Measurements from ENCODE around the gene RBM5. TPM values are rescaled to one million over a fixed set of nuclear protein-coding genes. Genes with fewer than 3 reads are reported as not detected.

Gene RBM5
- total and polyA plus RNA-seq, 2 experiments from 2014 or later: 44.9 to 111 TPM

- TF ChIP-seq ZNF462 (CRISPR knock-in tag; IDR thresholded peaks at IDR 0.05) (no peak), CREB1 (CRISPR knock-in tag; IDR thresholded peaks at IDR 0.05; ENCODE audit: low read depth) (no peak)
These were observed 58.3 kb downstream of the RBM5 start (continued) for GRCh38 chr3:50147016-50147415.

GRCh38 chr3:50147447-50147846 lies 58.7 kb downstream of the RBM5 start:
- peaks cover 35% of the 10 kb centered on the region for H3K27me3 Mint-ChIP-seq (ENCODE audit: insufficient read depth, low read depth, poor library complexity)
- H3K4me1 Mint-ChIP-seq: peaks cover 41% of the 10 kb centered on the region
- TF ChIP-seq CTCF (conservative IDR thresholded peaks at IDR 0.05; ENCODE audit: low read depth in 2 of 2) (no peak), JUNB (IDR thresholded peaks at IDR 0.05; ENCODE audit: unreplicated experiment) (no peak), ZNF462 (CRISPR knock-in tag; IDR thresholded peaks at IDR 0.05) (no peak), EZH2 (IDR thresholded peaks at IDR 0.05; ENCODE audit: low read depth, unreplicated experiment) (no peak), CREB1 (CRISPR knock-in tag; IDR thresholded peaks at IDR 0.05; ENCODE audit: low read depth) (no peak)
- TF ChIP-seq, protein P1, sequence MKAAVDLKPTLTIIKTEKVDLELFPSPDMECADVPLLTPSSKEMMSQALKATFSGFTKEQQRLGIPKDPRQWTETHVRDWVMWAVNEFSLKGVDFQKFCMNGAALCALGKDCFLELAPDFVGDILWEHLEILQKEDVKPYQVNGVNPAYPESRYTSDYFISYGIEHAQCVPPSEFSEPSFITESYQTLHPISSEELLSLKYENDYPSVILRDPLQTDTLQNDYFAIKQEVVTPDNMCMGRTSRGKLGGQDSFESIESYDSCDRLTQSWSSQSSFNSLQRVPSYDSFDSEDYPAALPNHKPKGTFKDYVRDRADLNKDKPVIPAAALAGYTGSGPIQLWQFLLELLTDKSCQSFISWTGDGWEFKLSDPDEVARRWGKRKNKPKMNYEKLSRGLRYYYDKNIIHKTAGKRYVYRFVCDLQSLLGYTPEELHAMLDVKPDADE (IDR thresholded peaks at IDR 0.05): no peak

More at GRCh38 chr3:50147447-50147846, 58.7 kb downstream of the RBM5 start:
- Histone ChIP-seq H2AFZ (no peak overlapping the region), H3K27ac (ENCODE audit: low read depth) (no peak overlapping the region), H3K4me3 (no peak overlapping the region), H3F3A (replicated peaks; ENCODE audit: low read depth) (no peaks in the 10 kb centered on the region), H3K27me3 (ENCODE audit: insufficient read depth) (no peaks in the 10 kb centered on the region), H4K20me1 (replicated peaks; ENCODE audit: insufficient read depth) (no peaks in the 10 kb centered on the region), H3K36me3 (ENCODE audit: insufficient read depth) (no peaks in the 10 kb centered on the region), H3K79me2 (replicated peaks; ENCODE audit: insufficient read depth) (no peaks in the 10 kb centered on the region), H3K4me1 (ENCODE audit: insufficient read depth) (peaks cover 19% of the 10 kb centered on the region), H3K9me2 (ENCODE audit: insufficient read depth) (no peaks in the 10 kb centered on the region), H3K4me2 (no peak overlapping the region)
- no peak for DNase-seq (ENCODE audit: low spot score)
- no peaks in the 10 kb centered on the region; the same call in 2 of the 3 replicates for H3K9me3 Mint-ChIP-seq
- no peak for ATAC-seq
- no peaks in the 10 kb centered on the region; the same call in 2 of the 3 replicates for H3K36me3 Mint-ChIP-seq (ENCODE audit: low read depth)
- H3K27ac Mint-ChIP-seq: no peak overlapping the region
- no peak overlapping the region for H3K4me3 Mint-ChIP-seq
